ENCODE measurements around the gene IQGAP2. TPM values are rescaled to one million over a fixed set of nuclear protein-coding genes. Genes with fewer than 3 reads are reported as not detected.

IQGAP2 gene
- total and polyA plus RNA-seq, 9 of the 15 experiments (the other 6 are each of a cell fraction or from before 2014, with no cell fraction given), result 8.7 to 23.2 (median 17.4) TPM

GRCh38 chr5:76692651-76693050 lies 289.6 kb downstream of the IQGAP2 start (continued):
- TF ChIP-seq REST (IDR thresholded peaks at IDR 0.05; ENCODE audit: borderline replicate concordance), result no peak
- no peak for TF ChIP-seq REST (CRISPR knock-in tag; IDR thresholded peaks at IDR 0.05; ENCODE audit: low read depth)
- TF ChIP-seq ETV6 (IDR thresholded peaks at IDR 0.05; ENCODE audit: borderline replicate concordance in 1 of 2, low read depth in 2 of 2, low read length in 1 of 2), result no peak
- no peak for TF ChIP-seq ETV6 (CRISPR knock-in tag; IDR thresholded peaks at IDR 0.05; ENCODE audit: borderline replicate concordance)
- TF ChIP-seq, protein P1, sequence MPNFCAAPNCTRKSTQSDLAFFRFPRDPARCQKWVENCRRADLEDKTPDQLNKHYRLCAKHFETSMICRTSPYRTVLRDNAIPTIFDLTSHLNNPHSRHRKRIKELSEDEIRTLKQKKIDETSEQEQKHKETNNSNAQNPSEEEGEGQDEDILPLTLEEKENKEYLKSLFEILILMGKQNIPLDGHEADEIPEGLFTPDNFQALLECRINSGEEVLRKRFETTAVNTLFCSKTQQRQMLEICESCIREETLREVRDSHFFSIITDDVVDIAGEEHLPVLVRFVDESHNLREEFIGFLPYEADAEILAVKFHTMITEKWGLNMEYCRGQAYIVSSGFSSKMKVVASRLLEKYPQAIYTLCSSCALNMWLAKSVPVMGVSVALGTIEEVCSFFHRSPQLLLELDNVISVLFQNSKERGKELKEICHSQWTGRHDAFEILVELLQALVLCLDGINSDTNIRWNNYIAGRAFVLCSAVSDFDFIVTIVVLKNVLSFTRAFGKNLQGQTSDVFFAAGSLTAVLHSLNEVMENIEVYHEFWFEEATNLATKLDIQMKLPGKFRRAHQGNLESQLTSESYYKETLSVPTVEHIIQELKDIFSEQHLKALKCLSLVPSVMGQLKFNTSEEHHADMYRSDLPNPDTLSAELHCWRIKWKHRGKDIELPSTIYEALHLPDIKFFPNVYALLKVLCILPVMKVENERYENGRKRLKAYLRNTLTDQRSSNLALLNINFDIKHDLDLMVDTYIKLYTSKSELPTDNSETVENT (CRISPR knock-in tag; IDR thresholded peaks at IDR 0.05), result no peak
- TF ChIP-seq, protein P2, sequence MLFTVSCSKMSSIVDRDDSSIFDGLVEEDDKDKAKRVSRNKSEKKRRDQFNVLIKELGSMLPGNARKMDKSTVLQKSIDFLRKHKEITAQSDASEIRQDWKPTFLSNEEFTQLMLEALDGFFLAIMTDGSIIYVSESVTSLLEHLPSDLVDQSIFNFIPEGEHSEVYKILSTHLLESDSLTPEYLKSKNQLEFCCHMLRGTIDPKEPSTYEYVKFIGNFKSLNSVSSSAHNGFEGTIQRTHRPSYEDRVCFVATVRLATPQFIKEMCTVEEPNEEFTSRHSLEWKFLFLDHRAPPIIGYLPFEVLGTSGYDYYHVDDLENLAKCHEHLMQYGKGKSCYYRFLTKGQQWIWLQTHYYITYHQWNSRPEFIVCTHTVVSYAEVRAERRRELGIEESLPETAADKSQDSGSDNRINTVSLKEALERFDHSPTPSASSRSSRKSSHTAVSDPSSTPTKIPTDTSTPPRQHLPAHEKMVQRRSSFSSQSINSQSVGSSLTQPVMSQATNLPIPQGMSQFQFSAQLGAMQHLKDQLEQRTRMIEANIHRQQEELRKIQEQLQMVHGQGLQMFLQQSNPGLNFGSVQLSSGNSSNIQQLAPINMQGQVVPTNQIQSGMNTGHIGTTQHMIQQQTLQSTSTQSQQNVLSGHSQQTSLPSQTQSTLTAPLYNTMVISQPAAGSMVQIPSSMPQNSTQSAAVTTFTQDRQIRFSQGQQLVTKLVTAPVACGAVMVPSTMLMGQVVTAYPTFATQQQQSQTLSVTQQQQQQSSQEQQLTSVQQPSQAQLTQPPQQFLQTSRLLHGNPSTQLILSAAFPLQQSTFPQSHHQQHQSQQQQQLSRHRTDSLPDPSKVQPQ (CRISPR knock-in tag; IDR thresholded peaks at IDR 0.05; ENCODE audit: borderline replicate concordance), result no peak
